Measurements from ENCODE around the gene SNX14. TPM values are rescaled to one million over a fixed set of nuclear protein-coding genes. Genes with fewer than 3 reads are reported as not detected.

Gene SNX14
- total RNA-seq, 1 experiment from 2014 or later: 72.9 TPM

DNA sequence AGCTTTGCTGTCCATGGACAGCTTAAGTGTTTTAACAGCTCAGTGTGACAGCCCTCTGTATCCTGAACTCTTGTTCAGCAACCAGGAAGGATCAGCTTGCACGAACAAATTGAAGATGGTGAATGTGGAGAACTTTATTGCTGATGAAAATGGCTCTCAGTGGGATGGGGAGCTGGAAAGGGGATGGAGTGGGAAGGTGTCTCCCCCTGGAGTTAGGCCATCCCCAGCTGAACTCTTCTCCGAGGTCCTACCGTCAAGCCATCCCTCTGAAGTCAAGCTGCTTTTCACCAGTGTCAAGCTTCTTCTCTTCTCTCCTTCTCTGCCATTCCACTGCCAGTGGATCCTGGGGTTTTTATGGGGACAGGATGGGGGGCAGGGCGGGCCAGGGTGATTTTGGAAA is 117.1 kb downstream of the SNX14 start:
- Mint-ChIP-seq H3K27me3 (ENCODE audit: unreplicated experiment) (no peaks in the 10 kb centered on the region), H3K27ac (ENCODE audit: unreplicated experiment) (no peak overlapping the region), H3K4me3 (ENCODE audit: low read depth, unreplicated experiment) (no peak overlapping the region), H3K9me3 (ENCODE audit: low read depth, unreplicated experiment) (no peaks in the 10 kb centered on the region), H3K36me3 (ENCODE audit: insufficient read depth, unreplicated experiment) (peaks cover 11% of the 10 kb centered on the region), H3K4me1 (ENCODE audit: low read depth, unreplicated experiment) (peaks cover 21% of the 10 kb centered on the region)
- TF ChIP-seq, protein P1, sequence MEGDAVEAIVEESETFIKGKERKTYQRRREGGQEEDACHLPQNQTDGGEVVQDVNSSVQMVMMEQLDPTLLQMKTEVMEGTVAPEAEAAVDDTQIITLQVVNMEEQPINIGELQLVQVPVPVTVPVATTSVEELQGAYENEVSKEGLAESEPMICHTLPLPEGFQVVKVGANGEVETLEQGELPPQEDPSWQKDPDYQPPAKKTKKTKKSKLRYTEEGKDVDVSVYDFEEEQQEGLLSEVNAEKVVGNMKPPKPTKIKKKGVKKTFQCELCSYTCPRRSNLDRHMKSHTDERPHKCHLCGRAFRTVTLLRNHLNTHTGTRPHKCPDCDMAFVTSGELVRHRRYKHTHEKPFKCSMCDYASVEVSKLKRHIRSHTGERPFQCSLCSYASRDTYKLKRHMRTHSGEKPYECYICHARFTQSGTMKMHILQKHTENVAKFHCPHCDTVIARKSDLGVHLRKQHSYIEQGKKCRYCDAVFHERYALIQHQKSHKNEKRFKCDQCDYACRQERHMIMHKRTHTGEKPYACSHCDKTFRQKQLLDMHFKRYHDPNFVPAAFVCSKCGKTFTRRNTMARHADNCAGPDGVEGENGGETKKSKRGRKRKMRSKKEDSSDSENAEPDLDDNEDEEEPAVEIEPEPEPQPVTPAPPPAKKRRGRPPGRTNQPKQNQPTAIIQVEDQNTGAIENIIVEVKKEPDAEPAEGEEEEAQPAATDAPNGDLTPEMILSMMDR (IDR thresholded peaks at IDR 0.05; ENCODE audit: unreplicated experiment): no peak
- no peak for DNase-seq
- CTCF ChIA-PET: interaction anchor here (1.2 kb wide), 1 partner anchor 115 kb away, joined by 3 read pairs; no protein-coding TSS in a partner anchor
- BruUV-seq (replicated peaks): no TSS peak
- intact Hi-C loops (cut with micrococcal nuclease; ENCODE audit: unreplicated experiment): no loop called here

DNA sequence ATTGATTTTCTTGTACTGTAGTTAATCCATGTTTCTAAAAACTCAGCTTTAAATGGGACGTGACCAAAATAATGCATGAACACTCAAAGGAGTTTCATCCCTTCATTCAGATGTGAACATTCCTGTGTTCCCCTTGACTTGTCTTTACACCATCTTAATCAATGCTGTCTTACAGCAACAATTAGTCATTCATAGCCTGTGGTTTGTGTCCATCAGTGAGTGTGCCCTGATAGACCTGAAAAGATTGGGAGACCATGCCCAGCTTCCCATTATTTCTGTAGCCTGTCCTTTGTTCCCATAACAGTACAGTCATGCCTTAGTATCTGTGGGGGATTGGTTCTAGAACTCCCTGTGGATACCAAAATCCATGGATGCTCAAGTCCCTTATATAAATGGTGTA is 119.9 kb downstream of the SNX14 start:
- DNase-seq: no peak
- H3K4me3 Mint-ChIP-seq (ENCODE audit: low read depth, unreplicated experiment): no peak overlapping the region
- H3K27me3 Mint-ChIP-seq (ENCODE audit: unreplicated experiment): no peaks in the 10 kb centered on the region
- intact Hi-C loops (cut with micrococcal nuclease; ENCODE audit: unreplicated experiment): no loop called here
- H3K9me3 Mint-ChIP-seq (ENCODE audit: low read depth, unreplicated experiment): no peaks in the 10 kb centered on the region
- TF ChIP-seq, protein P1 (IDR thresholded peaks at IDR 0.05; ENCODE audit: unreplicated experiment): no peak
- H3K27ac Mint-ChIP-seq (ENCODE audit: unreplicated experiment): no peak overlapping the region
- CTCF ChIA-PET: interaction anchor here (1.0 to 1.4 kb wide), 2 partner anchors 10 to 114 kb away, joined by 3 to 5 read pairs; no protein-coding TSS in a partner anchor
- H3K4me1 Mint-ChIP-seq (ENCODE audit: low read depth, unreplicated experiment): peaks cover 27% of the 10 kb centered on the region
- BruUV-seq (replicated peaks): no TSS peak
- H3K36me3 Mint-ChIP-seq (ENCODE audit: insufficient read depth, unreplicated experiment): peaks cover 12% of the 10 kb centered on the region

DNA sequence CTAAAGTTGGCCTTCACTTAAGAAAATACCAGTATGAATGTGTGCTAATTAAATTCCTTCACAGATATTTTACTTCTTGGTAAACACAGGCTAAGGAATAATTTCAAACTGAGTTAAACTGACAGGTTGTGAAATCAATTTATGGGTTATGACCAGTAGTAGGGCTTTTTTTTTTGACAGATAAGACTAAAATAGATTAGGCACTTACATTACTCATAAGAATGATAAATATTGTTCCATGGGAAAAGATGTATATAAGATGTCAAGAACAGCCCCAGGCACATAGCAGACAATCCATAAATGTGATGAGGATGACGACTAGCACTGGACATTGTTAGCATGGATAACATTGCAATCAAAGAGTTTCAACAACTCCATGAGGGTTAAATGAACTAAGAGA is 120.9 kb downstream of the SNX14 start:
- BruUV-seq (replicated peaks): no TSS peak
- no peaks in the 10 kb centered on the region for H3K27me3 Mint-ChIP-seq (ENCODE audit: unreplicated experiment)
- H3K4me3 Mint-ChIP-seq (ENCODE audit: low read depth, unreplicated experiment): no peak overlapping the region
- CTCF ChIA-PET: interaction anchor here (1.0 to 1.4 kb wide), 2 partner anchors 9 to 113 kb away, joined by 3 to 5 read pairs; no protein-coding TSS in a partner anchor
- DNase-seq: no peak
- no peak overlapping the region for H3K27ac Mint-ChIP-seq (ENCODE audit: unreplicated experiment)
- TF ChIP-seq, protein P1 (IDR thresholded peaks at IDR 0.05; ENCODE audit: unreplicated experiment): no peak
- peaks cover 35% of the 10 kb centered on the region for H3K4me1 Mint-ChIP-seq (ENCODE audit: low read depth, unreplicated experiment)
- H3K36me3 Mint-ChIP-seq (ENCODE audit: insufficient read depth, unreplicated experiment): peaks cover 16% of the 10 kb centered on the region
- intact Hi-C loops (cut with micrococcal nuclease; ENCODE audit: unreplicated experiment): no loop called here
- H3K9me3 Mint-ChIP-seq (ENCODE audit: low read depth, unreplicated experiment): no peaks in the 10 kb centered on the region

DNA sequence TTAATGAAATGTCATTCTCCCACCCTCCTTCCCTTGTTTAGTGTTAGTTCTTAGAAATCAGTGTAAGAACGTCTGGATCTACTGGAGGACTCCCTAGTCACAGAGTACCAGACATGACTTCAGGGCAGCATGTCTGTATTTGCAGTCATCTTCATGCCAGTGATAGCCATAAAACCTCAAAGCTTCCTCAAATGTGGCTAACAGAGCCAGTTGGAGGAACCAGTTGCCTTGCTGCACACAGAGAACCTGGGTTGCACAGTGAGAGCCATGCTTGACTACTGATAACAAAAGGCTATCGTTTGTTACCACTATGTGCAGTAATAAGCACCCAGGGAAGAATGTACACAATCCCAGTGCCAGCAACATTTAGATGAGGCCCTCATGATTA is 123.6 kb downstream of the SNX14 start:
- peaks cover 47% of the 10 kb centered on the region for H3K4me1 Mint-ChIP-seq (ENCODE audit: low read depth, unreplicated experiment)
- no peaks in the 10 kb centered on the region for H3K27me3 Mint-ChIP-seq (ENCODE audit: unreplicated experiment)
- TF ChIP-seq, protein P1 (IDR thresholded peaks at IDR 0.05; ENCODE audit: unreplicated experiment): no peak
- H3K36me3 Mint-ChIP-seq (ENCODE audit: insufficient read depth, unreplicated experiment): peaks cover 18% of the 10 kb centered on the region
- no TSS peak for BruUV-seq (replicated peaks)
- H3K9me3 Mint-ChIP-seq (ENCODE audit: low read depth, unreplicated experiment): no peaks in the 10 kb centered on the region
- CTCF ChIA-PET: interaction anchor here (0.6 to 1.0 kb wide), 2 partner anchors 18 to 36 kb away, joined by 3 to 4 read pairs; no protein-coding TSS in a partner anchor
- no peak overlapping the region for H3K4me3 Mint-ChIP-seq (ENCODE audit: low read depth, unreplicated experiment)
- intact Hi-C loops (cut with micrococcal nuclease; ENCODE audit: unreplicated experiment): no loop called here
- H3K27ac Mint-ChIP-seq (ENCODE audit: unreplicated experiment): no peak overlapping the region
- no peak for DNase-seq

Measured in Calu3 (cell line).